GM23338 (cell line): ENCODE results near the gene GTF3C1. TPM values are rescaled to one million over a fixed set of nuclear protein-coding genes. Genes with fewer than 3 reads are reported as not detected.

Experiments used
- ATAC-seq: fragments of 200-7000 bp; cut with Tn5 transposase; 3 replicates; pipeline ENCODE4 v1.9.1; 2020
- DNase-seq: peaks from one replicate; pipeline ENCODE4 v3.0.0-alpha.2; 2015; ENCODE audit warnings: low spot score
- H2AFZ ChIP-seq: fragments of 200-600 bp; sonication (generic); 2 replicates; pipeline ENCODE4 v1.8.0; 2016; ENCODE audit warnings: antibody characterized with exemption, mild to moderate bottlenecking, moderate library complexity
- H3F3A ChIP-seq: fragments of 200-600 bp; sonication (generic); replicated peaks from 2 replicates; pipeline ENCODE4 v1.8.0; 2017; ENCODE audit warnings: antibody characterized with exemption, mixed run types, low read depth
- H3K27ac ChIP-seq: fragments of 200-600 bp; sonication (generic); 2 replicates; pipeline ENCODE4 v1.6.1; 2016; ENCODE audit warnings: low read depth
- H3K27me3 ChIP-seq: fragments of 200-600 bp; sonication (generic); 2 replicates; pipeline ENCODE4 v1.8.0; 2016; ENCODE audit warnings: mild to moderate bottlenecking, mixed run types, moderate library complexity; ENCODE audit not compliant: insufficient read depth
- H3K36me3 ChIP-seq: fragments of 200-600 bp; sonication (generic); 2 replicates; pipeline ENCODE4 v1.8.0; 2016; ENCODE audit warnings: mild to moderate bottlenecking; ENCODE audit not compliant: insufficient read depth
- H3K4me1 ChIP-seq: fragments of 200-600 bp; sonication (generic); 2 replicates; pipeline ENCODE4 v1.8.0; 2016; ENCODE audit warnings: mild to moderate bottlenecking, moderate library complexity; ENCODE audit not compliant: insufficient read depth
- H3K4me2 ChIP-seq: fragments of 200-600 bp; sonication (generic); 2 replicates; pipeline ENCODE4 v1.7.1; 2017; ENCODE audit warnings: mixed run types
- H3K4me3 ChIP-seq: fragments of 200-600 bp; sonication (generic); 2 replicates; pipeline ENCODE4 v1.6.1; 2016; ENCODE audit warnings: mixed run types
- H3K79me2 ChIP-seq: fragments of 200-600 bp; sonication (generic); replicated peaks from 2 replicates; pipeline ENCODE4 v1.8.0; 2017; ENCODE audit warnings: mild to moderate bottlenecking; ENCODE audit not compliant: insufficient read depth
- H3K9me2 ChIP-seq: fragments of 200-600 bp; sonication (generic); 2 replicates; pipeline ENCODE4 v1.8.0; 2017; ENCODE audit not compliant: insufficient read depth
- H4K20me1 ChIP-seq: fragments of 200-600 bp; sonication (generic); replicated peaks from 2 replicates; pipeline ENCODE4 v1.8.0; 2017; ENCODE audit warnings: mild to moderate bottlenecking; ENCODE audit not compliant: insufficient read depth
- H3K27ac Mint-ChIP-seq: 2 replicates; pipeline ENCODE4 v1.8.0; 2020; ENCODE audit warnings: inconsistent platforms, mild to moderate bottlenecking, moderate library complexity, mixed read lengths
- H3K27me3 Mint-ChIP-seq: 3 replicates; pipeline ENCODE4 v1.8.0; 2022; ENCODE audit warnings: low read depth, mild to moderate bottlenecking, moderate library complexity, mixed read lengths, inconsistent platforms; ENCODE audit not compliant: insufficient read depth, poor library complexity
- H3K36me3 Mint-ChIP-seq: 3 replicates; pipeline ENCODE4 v1.8.0; 2021; ENCODE audit warnings: low read depth, mild to moderate bottlenecking, inconsistent platforms, moderate library complexity, mixed read lengths
- H3K4me1 Mint-ChIP-seq: 3 replicates; pipeline ENCODE4 v1.8.0; 2020; ENCODE audit warnings: mild to moderate bottlenecking, inconsistent platforms, mixed read lengths
- H3K4me3 Mint-ChIP-seq: 3 replicates; pipeline ENCODE4 v1.8.0; 2021; ENCODE audit warnings: moderate library complexity, mild to moderate bottlenecking, inconsistent platforms, mixed read lengths
- H3K9me3 Mint-ChIP-seq: 3 replicates; pipeline ENCODE4 v1.8.0; 2020; ENCODE audit warnings: moderate library complexity, mild to moderate bottlenecking, inconsistent platforms, mixed read lengths
- CREB1 ChIP-seq: fragments of 250-450 bp; sonication (Bioruptor Pico); IDR thresholded peaks from 2 replicates; pipeline ENCODE4 v1.5.0; 2020; ENCODE audit warnings: low read depth, mild to moderate bottlenecking, moderate library complexity
- CTCF ChIP-seq, 2 experiments: fragments of 200-600 bp in 1 of 2; sonication (generic) in 1 of 2; conservative IDR thresholded peaks; 2 replicates each; pipeline versions ENCODE4 v1.5.1 to v1.6.1; 2016 to 2017; ENCODE audit warnings: antibody characterized with exemption in 2 of 2, low read depth in 2 of 2, mild to moderate bottlenecking in 2 of 2, moderate library complexity in 1 of 2
- ETS1 ChIP-seq: IDR thresholded peaks from 2 replicates; pipeline ENCODE4 v1.6.1; 2016; ENCODE audit warnings: antibody characterized with exemption
- EZH2 ChIP-seq: fragments of 200-600 bp; sonication (generic); IDR thresholded peaks from one replicate; pipeline ENCODE4 v1.8.0; 2017; ENCODE audit warnings: antibody characterized with exemption, mild to moderate bottlenecking, low read depth; ENCODE audit not compliant: unreplicated experiment
- EZH2phosphoT487 ChIP-seq: fragments of 200-600 bp; sonication (generic); IDR thresholded peaks from one replicate; pipeline ENCODE4 v1.8.1; 2018; ENCODE audit warnings: antibody characterized with exemption; ENCODE audit not compliant: unreplicated experiment
- JUNB ChIP-seq: IDR thresholded peaks from one replicate; pipeline ENCODE4 v1.6.1; 2016; ENCODE audit warnings: antibody characterized with exemption; ENCODE audit not compliant: unreplicated experiment
- NANOG ChIP-seq: IDR thresholded peaks from 2 replicates; pipeline ENCODE4 v1.6.1; 2016; ENCODE audit warnings: antibody characterized with exemption, borderline replicate concordance
- POLR2AphosphoS5 ChIP-seq: IDR thresholded peaks from 2 replicates; pipeline ENCODE4 v1.6.1; 2016; ENCODE audit warnings: antibody characterized with exemption, low read depth
- REST ChIP-seq: IDR thresholded peaks from one replicate; pipeline ENCODE4 v1.6.1; 2018; ENCODE audit warnings: antibody characterized with exemption; ENCODE audit not compliant: unreplicated experiment
- STAT1 ChIP-seq: IDR thresholded peaks from one replicate; pipeline ENCODE4 v1.6.1; 2016; ENCODE audit warnings: antibody characterized with exemption; ENCODE audit not compliant: unreplicated experiment
- ZNF331 ChIP-seq: fragments of 250-450 bp; sonication (Bioruptor Pico); IDR thresholded peaks from 2 replicates; pipeline ENCODE4 v1.5.0; 2020; ENCODE audit warnings: low read depth, mild to moderate bottlenecking, moderate library complexity
- polyA plus RNA-seq: library from polyadenylated mRNA; unstranded; fragments of >200 nt; fragmentation: Nextera tagmentation; extraction: Ambion mirVana; gene quantifications from 2 replicates; pipeline ENCODE4 v1.2.1, GENCODE V29; 2016
- total RNA-seq: library from RNA; depleted of rRNA; stranded (reverse); fragments of >200 nt; shearing (Covaris generic); gene quantifications from 2 replicates; pipeline ENCODE4 v1.2.3, GENCODE V29; 2014

The GTF3C1 gene
- total and polyA plus RNA-seq, 2 experiments from 2014 or later, result 78.5 to 138 TPM

- H3K4me1 Mint-ChIP-seq, result no peaks in the 10 kb centered on the region
- Histone ChIP-seq H3F3A (no peaks in the 10 kb centered on the region), H3K4me2 (no peak overlapping the region), H3K4me3 (no peak overlapping the region), H3K36me3 (no peaks in the 10 kb centered on the region), H3K9me2 (no peaks in the 10 kb centered on the region), H3K4me1 (no peaks in the 10 kb centered on the region), H2AFZ (no peak overlapping the region), H4K20me1 (no peaks in the 10 kb centered on the region), H3K27ac (no peak overlapping the region), H3K27me3 (no peaks in the 10 kb centered on the region), H3K79me2 (no peaks in the 10 kb centered on the region)
- ATAC-seq (no peak), DNase-seq (no peak)
- no peak for TF ChIP-seq CTCF (conservative IDR thresholded peaks at IDR 0.05; ENCODE audit: low read depth in 2 of 2)
- no peak for TF ChIP-seq ZNF331 (CRISPR knock-in tag)
- TF ChIP-seq EZH2phosphoT487, result no peak
- TF ChIP-seq CREB1 (CRISPR knock-in tag), result no peak
- no peak for TF ChIP-seq JUNB
- TF ChIP-seq REST, result no peak
- TF ChIP-seq NANOG, result no peak
- no peak for TF ChIP-seq EZH2
- TF ChIP-seq POLR2AphosphoS5, result no peak
- no peak for TF ChIP-seq STAT1
- peaks cover 11% of the 10 kb centered on the region for H3K27me3 Mint-ChIP-seq
- H3K4me3 Mint-ChIP-seq, result no peak overlapping the region
- H3K36me3 Mint-ChIP-seq, result no peaks in the 10 kb centered on the region
- H3K9me3 Mint-ChIP-seq, result peaks cover 4% of the 10 kb centered on the region; the same call in 1 of the 3 replicates
- H3K27ac Mint-ChIP-seq, result no peak overlapping the region
These were observed 118.7 kb downstream of the GTF3C1 start for GRCh38 chr16:27430923-27431484.

- H3K4me1 Mint-ChIP-seq, result no peaks in the 10 kb centered on the region
- H3K4me3 Mint-ChIP-seq, result no peak overlapping the region
- Histone ChIP-seq H3K4me2 (no peak overlapping the region), H3K27ac (no peak overlapping the region), H3K36me3 (no peaks in the 10 kb centered on the region), H3K9me2 (no peaks in the 10 kb centered on the region), H3F3A (no peaks in the 10 kb centered on the region), H3K4me1 (no peaks in the 10 kb centered on the region), H4K20me1 (no peaks in the 10 kb centered on the region), H2AFZ (no peak overlapping the region), H3K27me3 (no peaks in the 10 kb centered on the region), H3K79me2 (no peaks in the 10 kb centered on the region), H3K4me3 (no peak overlapping the region)
- ATAC-seq (no peak), DNase-seq (no peak)
- peaks cover 13% of the 10 kb centered on the region for H3K27me3 Mint-ChIP-seq
- H3K9me3 Mint-ChIP-seq, result peaks cover 7% of the 10 kb centered on the region; the same call in 1 of the 3 replicates
- H3K36me3 Mint-ChIP-seq, result no peaks in the 10 kb centered on the region
- no peak overlapping the region for H3K27ac Mint-ChIP-seq
- TF ChIP-seq NANOG, result no peak
- no peak for TF ChIP-seq CREB1 (CRISPR knock-in tag)
- TF ChIP-seq EZH2, result no peak
- no peak for TF ChIP-seq ETS1
- TF ChIP-seq POLR2AphosphoS5, result no peak
- no peak for TF ChIP-seq EZH2phosphoT487
- no peak for TF ChIP-seq STAT1
- TF ChIP-seq JUNB, result no peak
- TF ChIP-seq REST, result no peak
These were observed 119.2 kb downstream of the GTF3C1 start for GRCh38 chr16:27430512-27430911.
